ENCODE data around the gene ARAP1. TPM values are rescaled to one million over a fixed set of nuclear protein-coding genes. Genes with fewer than 3 reads are reported as not detected.

Gene ARAP1
- 264 TPM for total RNA-seq (2013)
- polyA plus RNA-seq (100 to 1,000 TPM in 1 of 3 donors, 10 to 100 TPM in 2; 48.7 to 487 (median 79.0) TPM), polyA minus RNA-seq (470 and 529 TPM in 2 replicates), total RNA-seq (95.8 to 594 (median 373) reads per million in 11 experiments)

- H3K27me3 ChIP-seq (ENCODE audit: control insufficient read depth in 2 of 2, insufficient read depth in 2 of 2, low read length in 2 of 2): no peaks in the 10 kb centered on the region
- peaks cover 48% of the 10 kb centered on the region for H4K20me1 ChIP-seq (ENCODE audit: insufficient read depth, low read length)
- H3K9me3 ChIP-seq (replicated peaks in 1 of 2; ENCODE audit: control insufficient read depth in 1 of 2, insufficient read depth in 1 of 2, low read length in 2 of 2): no peaks in the 10 kb centered on the region
- intact Hi-C loops (cut with micrococcal nuclease): no loop called here
- Mint-ChIP-seq H3K9me3 (peaks cover 0 to 3% (median 0%) of the 10 kb centered on the region in 7 donors), H3K4me1 (peaks cover 59% of the 10 kb centered on the region), H3K27me3 (ENCODE audit: low read depth in 3 of 3) (peaks cover 1 to 4% (median 3%) of the 10 kb centered on the region in 3 donors), H3K36me3 (peaks cover 29 to 34% of the 10 kb centered on the region in 2 donors), H3K27ac (peak within 1 kb of the TSS; percentile 93 to 99 (median 97)), H3K4me3 (peak within 1 kb of the TSS; percentile 91 to 99)
- H3K27ac ChIP-seq (ENCODE audit: low read depth in 1 of 2, low read length in 2 of 2): peak within 1 kb of the TSS; percentile 62 to 89
- peaks cover 46% of the 10 kb centered on the region for H3K79me2 ChIP-seq (ENCODE audit: insufficient read depth, low read length)
- peak within 1 kb of the TSS; percentile 74 for H2AFZ ChIP-seq (ENCODE audit: insufficient read depth, low read depth, low read length, poor library complexity, severe bottlenecking)
- peaks cover 5% of the 10 kb centered on the region in 2 donors for H3K36me3 ChIP-seq (replicated peaks in 1 of 2; ENCODE audit: control insufficient read depth in 1 of 2, insufficient read depth in 2 of 2, low read length in 2 of 2)
- peaks cover 42 to 52% of the 10 kb centered on the region in 2 donors for H3K4me1 ChIP-seq (ENCODE audit: control insufficient read depth in 1 of 2, insufficient read depth in 2 of 2, low read length in 2 of 2)
- peak within 1 kb of the TSS; percentile 75 for H3K9ac ChIP-seq (ENCODE audit: insufficient read depth, low read length, poor library complexity, severe bottlenecking)
- H3K4me2 ChIP-seq (replicated peaks; ENCODE audit: extremely low read depth, low read length, poor library complexity, severe bottlenecking): peak within 1 kb of the TSS; percentile 84
- H3K4me3 ChIP-seq (replicated peaks in 1 of 3; ENCODE audit: low read depth in 2 of 3, low read length in 3 of 3): peak within 1 kb of the TSS; percentile 68 to 93 (median 89)
- WGBS (ENCODE audit: insufficient coverage): 0% methylated on average over 20 of the region's 51 CpGs
- no peak for TF ChIP-seq CTCF (IDR thresholded peaks at IDR 0.05)
- DNase-seq: peak; percentile 69 to 77 (median 71)
Measured at GRCh38 chr11:72752088-72752914, at the start of gene ARAP1. Gene ARAP1 (minus strand): TSS chr11:72752408. CDS start chr11:72727128, 25,280 bp downstream.

GRCh38 chr11:72799441-72799840, 47.2 kb upstream of the ARAP1 start:
- Histone ChIP-seq H3K4me2 (replicated peaks; ENCODE audit: extremely low read depth, low read length, poor library complexity, severe bottlenecking) (no peak overlapping the region), H3K9me3 (replicated peaks in 1 of 2; ENCODE audit: control insufficient read depth in 1 of 2, insufficient read depth in 1 of 2, low read length in 2 of 2) (no peaks in the 10 kb centered on the region), H3K4me1 (ENCODE audit: control insufficient read depth in 1 of 2, insufficient read depth in 2 of 2, low read length in 2 of 2) (peaks cover 31 to 49% of the 10 kb centered on the region in 2 donors), H4K20me1 (ENCODE audit: insufficient read depth, low read length) (no peaks in the 10 kb centered on the region), H3K27ac (ENCODE audit: low read depth in 1 of 2, low read length in 2 of 2) (no peak overlapping the region), H3K9ac (ENCODE audit: insufficient read depth, low read length, poor library complexity, severe bottlenecking) (no peak overlapping the region), H3K79me2 (ENCODE audit: insufficient read depth, low read length) (peaks cover 11% of the 10 kb centered on the region), H3K4me3 (replicated peaks in 1 of 3; ENCODE audit: low read depth in 2 of 3, low read length in 3 of 3) (no peak overlapping the region), H3K36me3 (replicated peaks in 1 of 2; ENCODE audit: control insufficient read depth in 1 of 2, insufficient read depth in 2 of 2, low read length in 2 of 2) (peaks cover 2 to 10% of the 10 kb centered on the region in 2 donors), H2AFZ (ENCODE audit: insufficient read depth, low read depth, low read length, poor library complexity, severe bottlenecking) (no peak overlapping the region), H3K27me3 (ENCODE audit: control insufficient read depth in 2 of 2, insufficient read depth in 2 of 2, low read length in 2 of 2) (no peaks in the 10 kb centered on the region)
- peaks cover 10 to 25% of the 10 kb centered on the region in 2 donors for H3K36me3 Mint-ChIP-seq
- peaks cover 0 to 8% (median 4%) of the 10 kb centered on the region in 7 donors for H3K9me3 Mint-ChIP-seq
- no peak for DNase-seq
- H3K27me3 Mint-ChIP-seq (ENCODE audit: low read depth in 3 of 3): peaks cover 0 to 2% (median 0%) of the 10 kb centered on the region in 3 donors
- no peak for TF ChIP-seq CTCF (IDR thresholded peaks at IDR 0.05)
- no peak overlapping the region for H3K4me3 Mint-ChIP-seq
- H3K27ac Mint-ChIP-seq: peak overlapping the region in 2 of 7 donors; percentile 16 to 59
- no CpG with 5 or more reads among the region's 4 CpGs for WGBS (ENCODE audit: insufficient coverage)
- intact Hi-C loops (cut with micrococcal nuclease): no loop called here
- peaks cover 37% of the 10 kb centered on the region for H3K4me1 Mint-ChIP-seq
